IPS-NIHi11 (cell line): Measurements from ENCODE around the gene WDR7.

ENCODE experiments used
- DNase-seq: peaks from one replicate; pipeline ENCODE4 v3.0.0; 2012; ENCODE audit warnings: mixed read lengths, low spot score

The WDR7 gene

GRCh38 chr18:56937874-56938430 lies 286.8 kb downstream of the WDR7 start:
- no peak for DNase-seq

GRCh38 chr18:56945171-56946083 lies 294.3 kb downstream of the WDR7 start:
- no peak for DNase-seq

GRCh38 chr18:56947236-56947635 lies 296.1 kb downstream of the WDR7 start:
- DNase-seq: no peak

GRCh38 chr18:56952026-56952425 lies 300.9 kb downstream of the WDR7 start:
- no peak for DNase-seq

GRCh38 chr18:56953428-56954198 lies 302.5 kb downstream of the WDR7 start:
- no peak for DNase-seq

GRCh38 chr18:56955490-56955889 lies 304.3 kb downstream of the WDR7 start:
- DNase-seq: no peak

GRCh38 chr18:56959120-56959519 lies 308.0 kb downstream of the WDR7 start:
- no peak for DNase-seq

GRCh38 chr18:56962322-56962721 lies 311.2 kb downstream of the WDR7 start:
- no peak for DNase-seq

- DNase-seq: peak; percentile 11
Measured at GRCh38 chr18:56967035-56967434, 315.9 kb downstream of the WDR7 start.

GRCh38 chr18:56973487-56973886 lies 322.3 kb downstream of the WDR7 start:
- no peak for DNase-seq

- DNase-seq: no peak
Measured at GRCh38 chr18:56974141-56974540, 323.0 kb downstream of the WDR7 start.

GRCh38 chr18:56975276-56975675 lies 324.1 kb downstream of the WDR7 start:
- no peak for DNase-seq

- no peak for DNase-seq
Measured at GRCh38 chr18:56977309-56977708, 326.1 kb downstream of the WDR7 start.

GRCh38 chr18:56977771-56978170 lies 326.6 kb downstream of the WDR7 start:
- DNase-seq: no peak

- DNase-seq: no peak
Measured at GRCh38 chr18:56980151-56980550, 329.0 kb downstream of the WDR7 start.

GRCh38 chr18:56982766-56983165 lies 331.6 kb downstream of the WDR7 start:
- DNase-seq: no peak

GRCh38 chr18:56983275-56983992 lies 332.3 kb downstream of the WDR7 start:
- DNase-seq: no peak

- DNase-seq: no peak
Measured at GRCh38 chr18:56984731-56985130, 333.6 kb downstream of the WDR7 start.

GRCh38 chr18:56986829-56987228 lies 335.7 kb downstream of the WDR7 start:
- peak; percentile 55 for DNase-seq

GRCh38 chr18:56987236-56987635 lies 336.1 kb downstream of the WDR7 start:
- no peak for DNase-seq

GRCh38 chr18:56988022-56988421 lies 336.9 kb downstream of the WDR7 start:
- no peak for DNase-seq

GRCh38 chr18:56990678-56991077 lies 339.5 kb downstream of the WDR7 start:
- no peak for DNase-seq
